T-helper 1 cell (primary cell): Measurements from ENCODE around the gene RPUSD3.
A peak's percentile ranks its signal among the peaks of the same experiment; 100 is the strongest.

Experiments
- DNase-seq, 5 donors: peaks; one replicate each; pipeline ENCODE4 v3.0.0-alpha.2; 2012 to 2020

RPUSD3 gene

DNA sequence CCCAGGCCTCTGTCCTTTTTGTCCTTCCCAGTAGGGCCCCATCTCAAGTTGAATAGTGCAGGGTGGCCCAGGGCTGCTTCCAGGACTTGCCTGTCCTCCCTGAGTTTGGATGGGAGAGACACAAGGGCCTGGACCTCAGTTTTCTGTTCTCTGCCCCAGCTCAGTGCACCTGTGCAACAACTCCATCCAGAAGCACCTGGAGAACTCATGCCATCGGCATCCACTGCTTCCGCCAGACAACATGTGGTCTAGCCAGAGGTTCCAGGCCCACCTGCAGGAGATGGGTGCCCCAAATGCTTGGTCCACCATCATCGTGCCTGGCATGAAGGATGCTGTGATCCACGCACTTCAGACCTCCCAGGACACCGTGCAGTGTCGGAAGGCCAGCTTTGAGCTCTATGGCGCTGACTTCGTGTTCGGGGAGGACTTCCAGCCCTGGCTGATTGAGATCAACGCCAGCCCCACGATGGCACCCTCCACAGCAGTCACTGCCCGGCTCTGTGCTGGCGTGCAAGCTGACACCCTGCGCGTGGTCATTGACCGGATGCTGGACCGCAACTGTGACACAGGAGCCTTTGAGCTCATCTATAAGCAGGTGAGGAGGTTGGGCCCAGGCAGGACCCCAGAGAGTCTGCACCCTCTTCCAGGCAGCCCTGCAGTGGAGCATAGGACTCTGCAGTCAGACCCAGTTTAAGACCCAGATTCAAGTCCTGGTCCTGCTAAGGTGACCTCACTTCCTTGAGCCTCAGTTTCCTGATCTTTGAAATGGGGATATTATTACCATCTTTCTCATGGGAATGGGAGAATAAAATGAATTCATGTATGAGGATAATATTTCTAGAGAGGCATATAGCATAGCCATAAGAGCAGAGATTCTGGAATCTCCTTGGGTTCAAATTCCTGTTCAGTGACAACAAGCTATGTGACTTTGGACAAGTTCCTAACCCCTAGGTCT lies 14.7 kb downstream of the RPUSD3 start:
- DNase-seq, result no peak

DNA sequence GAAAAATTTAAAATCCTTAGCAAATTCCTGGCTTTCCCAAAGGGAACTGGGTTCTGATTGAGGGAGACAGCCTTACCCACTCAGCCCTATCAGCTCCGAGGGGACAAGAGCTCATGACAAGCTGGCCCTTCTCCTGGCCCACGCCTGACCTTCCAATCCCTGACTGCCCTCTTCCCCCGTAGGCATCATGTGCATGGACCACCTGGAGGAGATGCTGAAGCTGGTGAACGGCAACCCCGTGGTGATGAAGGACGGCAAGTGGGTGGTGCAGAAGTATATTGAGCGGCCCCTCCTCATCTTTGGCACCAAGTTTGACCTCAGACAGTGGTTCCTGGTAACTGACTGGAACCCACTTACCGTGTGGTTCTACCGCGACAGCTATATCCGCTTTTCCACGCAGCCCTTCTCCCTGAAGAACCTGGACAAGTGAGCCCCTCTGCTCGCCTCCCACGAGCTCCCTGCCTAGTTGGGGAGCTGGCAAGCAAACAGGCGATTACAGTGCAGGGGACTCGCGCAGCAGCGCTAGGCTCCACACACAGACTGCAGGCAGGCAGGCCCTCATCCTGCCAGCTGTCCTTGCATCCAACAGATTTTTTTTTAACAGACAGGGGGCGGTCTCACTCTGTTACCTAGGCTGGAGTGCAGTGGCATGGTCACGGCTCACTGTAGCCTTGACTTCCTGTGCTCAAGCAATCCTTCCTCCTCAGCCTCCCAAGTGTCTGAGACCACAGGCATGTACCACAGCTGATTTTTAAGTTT lies 16.8 kb downstream of the RPUSD3 start:
- DNase-seq, result peak in 1 of 5 donors; percentile 46

DNA sequence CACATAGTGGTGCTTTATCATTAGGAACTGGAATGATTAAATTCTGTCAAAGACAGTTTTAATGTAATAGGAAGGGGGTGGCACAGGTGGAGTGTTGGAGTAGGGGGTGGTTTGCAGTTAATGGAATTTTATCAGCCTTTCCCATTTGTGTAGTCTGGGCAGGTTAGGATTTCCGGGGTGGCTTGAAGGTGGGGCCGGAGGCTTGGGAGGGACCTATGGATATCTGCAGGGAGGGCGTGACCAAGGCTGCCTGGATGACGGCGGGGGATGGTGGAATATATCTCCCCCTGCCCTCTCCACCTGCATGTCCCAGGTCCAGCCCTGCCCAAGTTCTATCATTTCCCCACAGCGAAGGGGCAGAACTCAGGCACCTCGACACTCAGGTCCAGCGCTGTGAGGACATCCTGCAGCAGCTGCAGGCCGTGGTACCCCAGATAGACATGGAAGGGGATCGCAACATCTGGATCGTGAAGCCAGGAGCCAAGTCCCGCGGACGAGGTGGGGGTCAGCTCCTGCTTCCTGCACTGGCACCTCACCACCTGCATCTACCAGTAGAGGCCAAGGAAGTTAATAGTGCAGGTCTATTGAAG lies 18.3 kb downstream of the RPUSD3 start:
- DNase-seq, result no peak

DNA sequence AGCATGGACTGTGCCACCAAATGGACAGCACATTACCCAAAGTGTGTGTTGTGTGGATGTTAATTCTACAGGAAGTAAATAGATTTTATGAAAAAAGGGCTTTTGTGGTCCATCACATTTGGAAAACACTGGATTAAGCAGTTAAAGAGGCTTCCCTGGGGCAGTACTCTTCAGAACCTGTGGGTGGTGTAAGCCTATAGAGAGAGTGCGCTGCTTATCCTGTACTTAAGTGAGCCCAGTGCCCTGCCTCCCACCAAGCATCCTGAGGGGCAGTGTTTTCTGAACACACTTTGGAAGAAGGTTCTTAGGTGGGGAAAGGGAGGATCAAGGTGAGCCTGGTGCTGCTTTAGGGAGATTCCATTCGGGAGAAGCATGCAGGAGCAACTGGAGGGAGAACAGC lies 22.9 kb downstream of the RPUSD3 start:
- DNase-seq, result no peak

DNA sequence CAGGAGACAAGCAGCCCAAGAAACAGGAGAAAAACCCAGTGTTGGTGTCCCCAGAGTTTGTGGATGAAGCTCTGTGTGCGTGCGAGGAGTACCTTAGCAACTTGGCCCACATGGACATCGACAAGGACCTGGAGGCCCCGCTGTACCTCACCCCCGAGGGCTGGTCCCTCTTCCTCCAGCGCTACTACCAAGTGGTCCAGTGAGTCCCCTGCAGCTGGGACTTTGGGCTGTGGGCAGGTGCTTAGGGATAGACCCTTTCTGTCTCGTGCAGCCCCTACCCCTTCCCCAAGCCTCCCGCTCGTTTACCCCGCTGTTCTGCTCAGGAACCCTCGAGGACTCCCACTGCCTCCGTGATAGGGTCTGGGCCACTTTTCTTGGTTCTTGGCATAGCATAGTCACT lies 23.3 kb downstream of the RPUSD3 start:
- no peak for DNase-seq

DNA sequence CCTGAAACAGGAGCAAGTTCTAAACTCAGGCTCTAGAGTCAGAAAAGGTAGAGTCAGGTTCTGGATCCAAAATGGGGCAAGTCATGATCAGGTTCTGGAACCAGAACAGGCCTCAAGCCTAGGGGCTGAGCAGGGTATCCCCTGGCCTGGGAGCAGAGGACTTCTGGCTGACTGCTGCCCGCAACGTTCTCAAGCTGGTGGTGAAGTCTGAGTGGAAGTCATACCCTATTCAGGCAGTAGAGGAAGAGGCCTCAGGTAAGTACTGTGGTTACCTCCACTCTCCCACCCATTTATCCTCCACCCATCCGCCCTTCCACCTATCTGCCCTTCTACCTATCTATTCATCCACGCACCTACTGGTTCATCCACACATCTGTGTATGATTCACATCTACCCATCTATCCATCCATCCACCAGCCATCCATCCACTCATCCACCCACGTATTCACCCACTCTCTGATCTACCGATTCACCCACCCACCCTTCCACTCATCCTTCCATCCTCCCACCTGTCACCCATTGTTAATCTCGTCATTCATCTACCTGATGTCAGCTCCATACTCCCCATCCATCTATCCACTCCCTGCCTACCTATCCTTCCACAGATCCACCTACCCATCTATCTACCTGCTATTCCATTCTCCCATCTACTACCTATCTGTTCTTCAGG lies 25.0 kb downstream of the RPUSD3 start:
- no peak for DNase-seq

DNA sequence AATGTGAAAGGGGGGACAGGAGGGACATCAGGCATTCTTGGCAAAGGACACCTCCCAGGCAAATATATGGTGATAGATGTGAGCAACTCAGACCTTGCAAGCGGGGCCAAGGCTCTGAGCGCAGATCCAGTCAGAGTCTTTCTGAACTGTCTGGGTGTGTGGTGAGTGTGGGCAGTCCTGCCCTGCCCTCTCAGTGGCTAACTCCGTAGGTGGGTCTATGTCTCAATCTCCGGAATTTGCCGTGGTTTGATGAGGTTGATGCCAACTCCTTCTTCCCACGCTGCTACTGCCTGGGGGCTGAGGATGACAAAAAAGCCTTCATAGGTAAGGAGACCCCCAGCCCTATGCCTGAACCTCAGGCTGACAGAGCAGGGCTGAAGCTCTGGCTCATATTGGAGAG lies 26.4 kb downstream of the RPUSD3 start:
- DNase-seq, result no peak

DNA sequence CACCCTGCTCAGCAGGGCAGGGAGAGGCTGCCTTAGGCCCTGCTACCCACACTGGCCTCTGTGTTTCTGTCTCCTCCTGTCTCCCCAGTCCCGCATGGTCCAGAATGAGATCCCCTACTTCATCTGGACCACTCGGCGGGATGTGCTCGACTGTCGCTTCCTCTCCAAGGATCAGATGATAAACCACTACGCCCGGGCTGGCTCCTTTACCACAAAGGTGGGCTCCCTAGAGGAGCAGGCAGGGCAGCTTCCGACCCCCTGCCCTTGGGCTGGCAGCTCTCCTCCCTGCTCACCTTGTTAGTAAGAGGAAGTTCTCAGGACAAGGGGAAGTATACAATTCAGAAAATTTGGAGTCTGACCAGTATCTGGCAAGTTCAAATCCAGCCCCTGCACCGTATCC lies 27.8 kb downstream of the RPUSD3 start:
- DNase-seq, result no peak

DNA sequence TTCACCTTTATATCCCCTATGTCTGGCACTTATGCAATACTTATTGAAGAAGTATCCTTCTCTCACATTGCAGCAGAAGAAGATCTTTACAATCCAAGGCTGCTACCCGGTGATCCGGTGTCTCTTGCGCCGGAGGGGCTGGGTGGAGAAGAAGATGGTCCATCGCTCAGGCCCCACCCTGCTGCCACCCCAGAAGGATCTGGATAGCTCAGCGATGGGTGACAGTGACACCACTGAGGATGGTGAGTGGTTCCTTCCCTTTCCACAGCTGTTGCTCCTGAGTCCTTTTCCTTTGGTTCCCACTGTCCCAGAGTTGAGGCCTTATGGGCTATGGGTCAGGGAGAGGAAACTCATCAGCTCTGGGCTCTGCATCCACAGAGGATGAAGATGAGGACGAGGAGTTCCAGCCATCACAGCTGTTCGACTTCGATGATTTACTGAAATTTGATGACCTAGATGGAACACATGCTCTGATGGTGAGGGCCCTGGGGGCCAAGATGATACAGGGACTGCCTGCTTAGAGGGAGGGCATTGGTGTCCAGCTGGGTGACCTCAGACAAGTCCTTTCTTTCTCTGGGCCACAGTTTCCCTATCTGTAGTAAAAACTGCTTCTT lies 30.8 kb downstream of the RPUSD3 start:
- DNase-seq, result no peak

DNA sequence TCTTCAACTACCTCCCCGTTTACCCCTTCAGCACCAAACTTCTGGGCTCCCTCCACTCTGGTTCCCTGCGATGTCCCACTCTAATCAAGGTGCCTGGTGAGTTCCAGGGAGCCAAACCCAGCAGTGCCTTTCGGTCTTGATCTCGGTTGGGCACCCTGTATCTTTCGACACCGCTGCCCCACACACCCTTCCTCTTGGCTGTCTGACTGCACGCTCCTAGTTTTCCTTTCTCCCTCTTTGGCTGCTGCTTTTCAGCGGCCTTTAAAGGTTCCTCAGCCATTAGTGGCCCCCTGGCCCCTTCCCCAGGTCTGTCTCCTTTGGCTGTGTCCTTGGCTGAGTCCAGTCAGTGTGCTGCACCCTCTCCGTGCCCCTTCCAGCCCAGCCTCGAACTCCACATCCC lies 33.0 kb downstream of the RPUSD3 start:
- no peak for DNase-seq

DNA sequence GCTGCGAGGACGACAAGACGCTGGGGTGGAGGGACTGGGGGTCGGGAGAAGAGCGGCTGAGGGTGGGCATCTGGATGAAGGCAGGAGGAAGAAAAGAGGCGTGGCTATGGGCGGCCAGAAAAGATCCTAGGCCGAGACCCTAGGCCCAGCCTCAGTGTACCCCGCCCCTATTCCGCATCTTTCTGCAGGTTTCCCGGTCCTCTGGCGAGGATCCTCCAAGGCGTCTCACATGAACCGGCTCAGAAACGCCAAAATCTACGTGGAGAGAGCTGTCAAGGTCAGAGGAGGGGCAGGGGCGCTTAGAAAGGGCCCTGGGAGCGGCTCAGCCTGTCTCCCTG lies 33.4 kb downstream of the RPUSD3 start:
- no peak for DNase-seq

DNA sequence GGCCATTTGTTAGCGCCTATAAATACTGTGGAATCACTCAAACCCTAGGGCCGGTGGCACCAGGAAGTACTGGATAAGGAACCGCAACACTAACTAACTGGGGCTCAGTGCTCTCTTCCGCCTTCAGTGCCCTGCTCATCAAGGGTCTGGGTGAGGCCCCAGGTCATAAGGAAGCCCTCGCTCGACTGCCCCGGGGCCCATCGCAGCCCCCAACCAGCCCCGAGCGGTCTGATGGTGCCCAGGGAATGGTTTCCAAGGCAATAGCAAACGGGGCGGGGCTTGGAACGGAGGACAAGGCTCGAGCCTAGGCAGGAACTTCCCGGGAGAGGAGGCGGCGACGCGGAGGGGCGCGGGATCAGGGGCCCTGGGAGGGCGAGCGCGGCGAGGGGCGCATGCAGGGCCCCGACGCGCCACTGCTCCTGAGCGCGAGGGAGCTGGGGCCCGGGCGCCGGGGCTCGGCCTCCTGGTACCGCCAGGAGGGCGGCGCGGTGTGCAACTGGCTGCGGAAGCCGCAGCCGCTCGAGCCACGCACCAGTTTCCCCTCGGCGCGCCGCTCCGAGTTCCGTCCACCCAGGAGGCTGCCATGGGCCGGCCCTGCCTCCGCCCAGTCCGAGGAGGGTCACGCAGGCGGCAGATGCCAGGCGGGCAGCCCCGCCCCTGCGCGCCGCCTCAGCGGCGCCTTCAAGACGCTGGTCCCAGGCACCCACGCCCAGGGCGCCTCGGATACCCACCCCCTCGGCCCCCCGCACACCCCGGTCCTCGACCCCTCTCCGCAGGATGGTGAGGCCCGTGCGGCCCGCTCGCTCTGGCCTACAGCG lies 34.0 kb downstream of the RPUSD3 start, which contains the start of gene TTLL3:
TSS of gene TTLL3 (plus strand) at position 648 of the 818 bp plus-strand sequence. CDS start 400 bp downstream, outside the sequence.
- DNase-seq, result peak in 4 of 5 donors; percentile 28 to 54 (median 36)

DNA sequence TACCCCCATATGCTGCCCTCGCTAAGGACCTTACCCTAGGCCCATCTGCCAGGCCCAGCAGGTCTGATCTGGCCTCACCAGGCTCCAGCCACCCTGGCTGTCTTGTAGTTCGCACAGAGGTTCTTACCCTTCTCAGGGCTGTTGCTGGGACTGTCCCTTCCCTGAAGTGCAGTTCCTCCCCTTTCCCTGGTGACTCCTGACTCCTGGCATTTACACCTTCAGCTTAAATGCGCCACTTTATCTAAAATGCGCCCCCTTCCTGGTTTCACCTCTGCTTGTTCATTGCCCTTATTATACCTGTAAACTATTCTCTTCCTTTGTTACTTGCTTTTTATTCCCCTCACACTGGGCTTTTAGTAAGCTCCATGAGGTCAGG lies 34.6 kb downstream of the RPUSD3 start:
- DNase-seq, result no peak

DNA sequence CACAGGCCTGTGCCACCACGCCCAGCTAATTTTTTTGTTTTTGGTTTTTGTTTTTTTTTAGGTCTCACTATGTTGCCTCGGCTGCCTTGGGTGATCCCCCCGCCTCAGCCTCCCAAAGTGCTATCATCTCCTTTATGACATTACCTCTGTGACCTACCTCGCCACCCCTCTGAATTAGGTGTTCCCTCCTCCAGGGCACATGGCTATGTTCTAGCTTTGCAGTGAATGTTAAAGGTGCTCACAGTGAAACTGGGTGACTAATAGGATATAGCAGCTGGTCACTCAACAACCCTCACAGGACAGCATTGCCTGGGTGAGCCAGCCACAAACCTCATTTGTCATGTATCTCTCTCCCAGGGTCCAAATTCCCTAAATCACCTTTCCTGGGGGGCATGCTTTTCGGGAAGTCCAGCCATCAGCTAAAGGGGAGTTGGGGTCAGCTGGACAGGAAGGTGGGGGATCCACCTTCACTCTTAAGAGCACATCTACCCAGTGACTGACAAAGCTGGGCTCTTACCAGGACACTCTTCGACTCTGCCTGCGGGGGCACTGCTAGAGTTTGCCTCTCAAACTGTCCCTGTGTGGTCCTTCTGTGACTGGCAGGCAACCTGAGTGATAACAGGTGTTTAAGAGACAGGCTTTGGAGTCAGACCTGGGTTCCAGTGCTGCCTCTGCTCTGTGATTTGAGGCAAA lies 35.3 kb downstream of the RPUSD3 start:
- peak in 4 of 5 donors; percentile 21 to 60 (median 29) for DNase-seq

DNA sequence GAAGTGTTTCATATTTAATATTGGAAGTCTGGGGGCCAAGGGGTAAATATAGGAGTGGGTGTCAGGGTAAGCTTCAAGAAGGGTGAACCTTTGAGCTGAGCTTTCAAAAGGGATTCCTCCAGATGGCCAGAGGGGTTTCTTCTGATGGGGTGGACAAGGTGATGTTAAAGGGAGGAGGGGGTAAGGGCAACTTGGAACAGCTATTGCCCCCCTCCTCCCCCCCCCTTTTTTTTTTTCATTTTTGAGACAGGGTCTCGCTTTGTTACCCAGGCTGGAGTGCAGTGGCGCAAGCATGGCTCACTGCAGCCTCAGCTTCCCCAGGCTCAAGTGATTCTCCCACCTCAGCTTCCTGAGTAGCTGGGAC lies 35.8 kb downstream of the RPUSD3 start:
- no peak for DNase-seq

DNA sequence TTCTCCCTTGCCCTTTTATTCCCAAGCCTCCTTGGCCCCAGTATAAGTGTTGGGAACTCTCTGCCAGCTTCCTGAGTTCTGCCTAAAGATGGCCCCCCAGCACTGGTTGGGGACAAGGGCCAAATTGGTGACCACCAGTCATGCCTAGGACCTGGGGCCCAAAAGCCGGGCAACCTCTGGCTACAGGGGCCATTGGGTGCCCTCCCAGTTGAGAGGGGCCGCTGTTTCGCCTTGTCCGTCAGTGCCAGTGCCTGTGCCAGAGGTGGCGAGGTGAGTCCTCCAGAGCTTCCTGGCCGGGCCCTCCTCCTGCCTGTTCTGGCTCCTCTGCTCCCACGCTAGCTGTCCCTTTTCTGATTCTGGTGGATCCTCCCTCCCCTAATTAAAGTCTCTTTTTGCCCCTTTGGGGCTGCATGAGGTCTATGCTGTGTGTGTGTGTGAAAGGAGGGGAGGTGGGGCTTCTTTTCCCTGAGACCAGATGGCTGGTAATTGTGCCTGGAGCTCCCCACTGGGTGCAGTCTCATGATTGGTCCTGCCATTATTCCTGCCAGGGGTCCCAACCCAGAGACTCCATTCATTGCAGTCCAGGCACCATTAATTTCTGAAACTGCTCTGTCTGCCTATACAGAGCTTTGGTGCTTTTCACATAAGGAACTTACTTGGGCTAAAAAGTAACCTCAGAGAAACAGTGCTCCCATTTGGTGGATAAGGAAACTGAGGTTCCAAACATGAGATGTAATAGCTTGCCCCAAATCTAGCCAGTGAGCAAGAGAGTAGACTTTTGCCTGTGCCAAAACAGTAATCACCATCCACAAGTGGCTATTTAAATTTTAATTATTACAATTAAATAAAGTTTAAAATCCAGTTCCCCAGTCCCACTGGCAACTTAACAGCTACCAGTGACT lies 36.9 kb downstream of the RPUSD3 start:
- DNase-seq, result no peak

DNA sequence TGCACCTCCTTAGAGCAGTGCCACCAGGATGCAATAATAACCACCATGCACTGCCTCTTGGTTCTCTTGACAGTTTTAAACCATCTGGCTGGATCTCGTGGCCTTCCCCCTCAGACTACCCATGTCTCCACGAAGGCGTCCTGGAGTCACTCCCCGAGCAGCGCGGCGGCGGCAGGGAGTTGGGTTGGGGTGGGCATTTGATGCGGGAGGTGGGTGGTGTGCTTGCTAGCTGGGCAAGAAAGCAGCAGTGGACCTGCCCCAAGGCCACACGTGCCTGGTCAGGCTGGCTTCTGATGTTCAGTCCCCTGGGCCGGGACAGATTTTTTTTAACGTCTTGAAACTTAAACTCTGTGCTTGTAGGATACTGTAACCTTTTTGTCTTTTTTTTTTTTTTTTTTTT lies 37.7 kb downstream of the RPUSD3 start:
- no peak for DNase-seq

DNA sequence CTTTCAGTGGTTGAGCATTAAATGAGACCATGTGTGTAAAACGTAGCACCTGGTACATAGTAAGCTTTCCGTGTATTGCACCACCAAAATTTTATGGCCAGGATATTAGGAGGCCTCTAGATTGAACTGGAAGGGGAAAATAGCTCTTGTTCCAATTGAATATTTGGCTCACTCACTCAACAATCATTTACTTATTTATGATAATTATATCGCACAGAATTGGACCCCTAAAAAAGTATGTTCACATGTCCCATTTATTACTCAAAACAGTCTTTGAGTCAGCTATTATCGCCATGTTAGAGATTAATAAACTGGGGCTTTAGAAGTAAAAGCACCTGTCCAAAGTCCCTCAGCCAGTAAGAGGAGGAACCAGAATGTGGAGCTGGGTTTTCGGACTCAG lies 38.8 kb downstream of the RPUSD3 start:
- no peak for DNase-seq

DNA sequence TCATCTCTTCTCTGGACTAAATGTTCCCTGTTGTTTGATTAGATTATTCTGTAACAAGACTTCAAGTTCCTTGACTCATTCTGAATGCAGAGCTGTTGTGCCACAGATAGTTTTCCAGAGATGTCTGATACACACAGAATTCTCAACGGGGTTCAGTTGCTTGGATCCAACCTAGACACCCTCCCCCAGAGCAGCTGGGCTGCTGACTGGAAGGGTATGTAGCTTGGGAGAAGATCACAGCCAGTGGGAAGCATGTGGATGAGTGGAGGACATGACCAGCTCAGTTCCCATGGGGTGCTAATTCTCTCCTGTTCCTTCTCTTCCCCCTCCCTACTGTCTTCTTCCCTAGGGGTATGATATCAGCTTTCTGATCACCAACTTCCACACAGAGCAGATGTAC lies 40.3 kb downstream of the RPUSD3 start:
- DNase-seq, result no peak

DNA sequence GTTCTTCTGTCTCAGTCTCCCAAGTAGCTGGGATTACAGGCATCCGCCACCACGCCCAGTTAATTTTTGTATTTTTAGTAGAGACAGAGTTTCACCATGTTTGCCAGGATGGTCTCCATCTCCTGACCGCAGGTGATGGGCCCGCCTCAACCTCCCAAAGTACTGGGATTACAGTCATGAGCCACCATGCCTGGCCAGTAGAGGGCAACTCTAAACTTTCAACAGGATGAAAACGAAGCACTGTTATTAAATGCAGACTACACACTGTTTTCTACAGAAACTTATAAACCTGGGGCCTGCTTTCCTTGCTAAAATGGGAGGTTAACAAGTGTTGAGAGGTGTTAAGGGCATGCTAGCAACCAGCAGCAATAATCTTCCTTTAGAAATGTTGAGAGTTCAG lies 43.3 kb downstream of the RPUSD3 start:
- no peak for DNase-seq
